Ascending aorta (tissue), 2 donors: ENCODE measurements around the gene VSTM4. TPM values are rescaled to one million over a fixed set of nuclear protein-coding genes. Genes with fewer than 3 reads are reported as not detected.

Experiments used
- DNase-seq, 2 donors: peaks; one replicate each; pipeline ENCODE4 v3.0.0-alpha.2; 2019; ENCODE audit warnings: low spot score in 2 of 2
- H3K27ac ChIP-seq, 2 donors: fragments of 200-600 bp; sonication (generic); one replicate each; pipeline ENCODE4 v1.5.1; 2016 to 2017; ENCODE audit warnings: mild to moderate bottlenecking in 1 of 2
- H3K27me3 ChIP-seq: fragments of 200-600 bp; sonication (generic); one replicate; pipeline ENCODE4 v1.5.1; 2017
- H3K36me3 ChIP-seq, 2 donors: fragments of 200-600 bp; sonication (generic); one replicate each; pipeline ENCODE4 v1.5.1; 2016
- H3K4me1 ChIP-seq, 2 donors: fragments of 200-600 bp; sonication (generic); one replicate each; pipeline ENCODE4 v1.5.1; 2016 to 2017; ENCODE audit warnings: mild to moderate bottlenecking in 1 of 2
- H3K4me3 ChIP-seq, 2 donors: fragments of 200-600 bp; sonication (generic); one replicate each; pipeline ENCODE4 v1.5.1; 2016 to 2017; ENCODE audit warnings: mild to moderate bottlenecking in 1 of 2
- H3K9me3 ChIP-seq, 2 donors: fragments of 200-600 bp; sonication (generic); one replicate each; pipeline ENCODE4 v1.5.1; 2016
- CTCF ChIP-seq, 3 experiments: fragments of 200-600 bp in 2 of 3; fragments of 450-650 bp in 1 of 3; sonication (generic) in 2 of 3; IDR thresholded peaks; one replicate each; pipeline ENCODE4 v1.5.1; 2016 to 2019; ENCODE audit warnings: antibody characterized with exemption in 3 of 3, mild to moderate bottlenecking in 1 of 3, moderate library complexity in 1 of 3
- intact Hi-C: fragments of 100-400 bp; cut with DNase I; formaldehyde crosslinking; loops from one replicate; pipeline ENCODE4 v1.15.1; 2023
- total RNA-seq: library from RNA; depleted of rRNA; stranded (reverse); fragments of >200 nt; gene quantifications from one replicate; pipeline ENCODE4 v1.1.0, GENCODE V29; 2016

VSTM4 gene
- total RNA-seq, 1 donor from 2014 or later = 17.7 TPM

GRCh38 chr10:49161411-49161997, 46.2 kb upstream of the VSTM4 start:
- Histone ChIP-seq H3K4me3 (no peak overlapping the region), H3K36me3 (no peaks in the 10 kb centered on the region), H3K27me3 (no peaks in the 10 kb centered on the region), H3K4me1 (no peaks in the 10 kb centered on the region), H3K9me3 (no peaks in the 10 kb centered on the region), H3K27ac (no peak overlapping the region)
- peak in 1 of 2 donors; percentile 53 for DNase-seq
- intact Hi-C loops = loop anchor here (1.0 to 10.0 kb wide), 3 partner anchors 87 to 504 kb away; no protein-coding TSS in a partner anchor
- peak; percentile 40 to 63 (median 40) for TF ChIP-seq CTCF (IDR thresholded peaks at IDR 0.05)

GRCh38 chr10:49160814-49161213, 45.5 kb upstream of the VSTM4 start:
- no peaks in the 10 kb centered on the region for H3K36me3 ChIP-seq
- H3K27ac ChIP-seq = no peak overlapping the region
- H3K4me3 ChIP-seq = no peak overlapping the region
- H3K27me3 ChIP-seq = no peaks in the 10 kb centered on the region
- H3K4me1 ChIP-seq = no peaks in the 10 kb centered on the region
- DNase-seq = no peak
- H3K9me3 ChIP-seq = no peaks in the 10 kb centered on the region
- intact Hi-C loops = loop anchor here (1.0 to 10.0 kb wide), 3 partner anchors 86 to 504 kb away; no protein-coding TSS in a partner anchor
- TF ChIP-seq CTCF (IDR thresholded peaks at IDR 0.05) = no peak

- intact Hi-C loops = loop anchor here (5.0 to 10.0 kb wide), 2 partner anchors 85 to 503 kb away; no protein-coding TSS in a partner anchor
- H3K36me3 ChIP-seq = no peaks in the 10 kb centered on the region
- no peak overlapping the region for H3K4me3 ChIP-seq
- H3K9me3 ChIP-seq = no peaks in the 10 kb centered on the region
- H3K27ac ChIP-seq = no peak overlapping the region
- no peak for TF ChIP-seq CTCF (IDR thresholded peaks at IDR 0.05)
- DNase-seq = no peak
- no peaks in the 10 kb centered on the region for H3K27me3 ChIP-seq
- H3K4me1 ChIP-seq = no peaks in the 10 kb centered on the region
These were observed 44.8 kb upstream of the VSTM4 start for GRCh38 chr10:49160110-49160509.

- H3K4me1 ChIP-seq = no peaks in the 10 kb centered on the region
- no peaks in the 10 kb centered on the region for H3K36me3 ChIP-seq
- intact Hi-C loops = no loop called here
- H3K4me3 ChIP-seq = no peak overlapping the region
- no peak overlapping the region for H3K27ac ChIP-seq
- no peaks in the 10 kb centered on the region for H3K9me3 ChIP-seq
- no peak for DNase-seq
- TF ChIP-seq CTCF (IDR thresholded peaks at IDR 0.05) = no peak
- no peaks in the 10 kb centered on the region for H3K27me3 ChIP-seq
These were observed 43.6 kb upstream of the VSTM4 start for GRCh38 chr10:49158915-49159314.

GRCh38 chr10:49158404-49158803, 43.1 kb upstream of the VSTM4 start:
- Histone ChIP-seq H3K27ac (no peak overlapping the region), H3K27me3 (no peaks in the 10 kb centered on the region), H3K4me1 (no peaks in the 10 kb centered on the region), H3K36me3 (no peaks in the 10 kb centered on the region), H3K4me3 (no peak overlapping the region), H3K9me3 (no peaks in the 10 kb centered on the region)
- DNase-seq = no peak
- intact Hi-C loops = no loop called here
- no peak for TF ChIP-seq CTCF (IDR thresholded peaks at IDR 0.05)
